GM18868 (cell line): ENCODE data around the gene CRY2.
"Not testable (repeated sequence)": the region's sequence is repeated elsewhere in the genome, so short reads cannot be mapped to it uniquely, and the experiment has no call there.

ENCODE experiments used
- ATAC-seq: cut with Tn5 transposase; IDR thresholded peaks from one replicate; pipeline ENCODE4 v1.9.1; 2021; ENCODE audit warnings: mild to moderate bottlenecking, moderate library complexity; ENCODE audit not compliant: unreplicated experiment

CRY2 gene

GRCh38 chr11:45811571-45812290 is 35.5 kb upstream of the CRY2 start:
- ATAC-seq, result no peak

GRCh38 chr11:45812581-45813548 is 34.4 kb upstream of the CRY2 start:
- no peak for ATAC-seq

- ATAC-seq, result no peak
These were observed 31.5 kb upstream of the CRY2 start for GRCh38 chr11:45815747-45816146.

- no peak for ATAC-seq
These were observed 30.7 kb upstream of the CRY2 start for GRCh38 chr11:45816614-45817013.

GRCh38 chr11:45817191-45817590 is 30.1 kb upstream of the CRY2 start:
- peak; percentile 72 for ATAC-seq

- no peak for ATAC-seq
These were observed 28.2 kb upstream of the CRY2 start for GRCh38 chr11:45818961-45819605.

- no peak for ATAC-seq
These were observed 26.9 kb upstream of the CRY2 start for GRCh38 chr11:45820211-45820857.

GRCh38 chr11:45826492-45826891 is 20.8 kb upstream of the CRY2 start:
- not testable (repeated sequence) for ATAC-seq

- ATAC-seq, result no peak
These were observed 20.2 kb upstream of the CRY2 start for GRCh38 chr11:45827123-45827522.

- ATAC-seq, result no peak
These were observed 18.3 kb upstream of the CRY2 start for GRCh38 chr11:45828996-45829395.

- no peak for ATAC-seq
These were observed 16.7 kb upstream of the CRY2 start for GRCh38 chr11:45830596-45830995.

- ATAC-seq, result no peak
These were observed 14.3 kb upstream of the CRY2 start for GRCh38 chr11:45832811-45833441.

- no peak for ATAC-seq
These were observed 13.5 kb upstream of the CRY2 start for GRCh38 chr11:45833761-45834160.

- ATAC-seq, result no peak
These were observed 12.9 kb upstream of the CRY2 start for GRCh38 chr11:45834298-45834756.

- no peak for ATAC-seq
These were observed 8.1 kb upstream of the CRY2 start for GRCh38 chr11:45839204-45839603.

- not testable (repeated sequence) for ATAC-seq
These were observed 7.0 kb upstream of the CRY2 start for GRCh38 chr11:45840251-45840650.

GRCh38 chr11:45843158-45843924 is 3.9 kb upstream of the CRY2 start:
- ATAC-seq, result peak; percentile 27

GRCh38 chr11:45844822-45845578 is 2.3 kb upstream of the CRY2 start:
- ATAC-seq, result no peak

GRCh38 chr11:45846174-45846675 is 1.1 kb upstream of the CRY2 start:
- no peak for ATAC-seq
